OCI-LY7 (cell line): ENCODE measurements around the gene GAK. TPM values are rescaled to one million over a fixed set of nuclear protein-coding genes. Genes with fewer than 3 reads are reported as not detected.

ENCODE experiments used
- BruUV-seq: library from RNA; stranded (reverse); fragments of 400-500 nt; replicated peaks from 2 replicates; lab custom pipeline; 2021; lab: Mats Ljungman, UMichigan
- CTCF ChIA-PET: fragments of 300-600 bp; sonication (Branson Sonifier 250); formaldehyde crosslinking; loops from one replicate; lab custom pipeline; 2022; ENCODE audit warnings: antibody characterized with exemption; ENCODE audit not compliant: unreplicated experiment; lab: Charles Lee
- POLR2A ChIA-PET: fragments of 300-600 bp; sonication (Branson Sonifier 250); formaldehyde crosslinking; loops from one replicate; lab custom pipeline; 2022; ENCODE audit warnings: antibody characterized with exemption; lab: Charles Lee
- DNase-seq: peaks from one replicate; pipeline ENCODE4 v3.0.0-alpha.2; 2015; ENCODE audit warnings: low spot score
- H2AFZ ChIP-seq: fragments of 200-600 bp; sonication (generic), shearing (Covaris generic); 2 replicates; pipeline ENCODE4 v1.6.1; 2014; ENCODE audit warnings: mild to moderate bottlenecking, antibody characterized with exemption, low read length, moderate library complexity
- H3K27ac ChIP-seq: fragments of 200-600 bp; sonication (generic); 2 replicates; pipeline ENCODE4 v1.5.1; 2014; ENCODE audit warnings: mixed run types, low read depth, mild to moderate bottlenecking, moderate library complexity, low read length, inconsistent platforms; ENCODE audit not compliant: poor library complexity, severe bottlenecking
- H3K36me3 ChIP-seq: fragments of 200-600 bp; sonication (generic); 2 replicates; pipeline ENCODE4 v1.6.1; 2014; ENCODE audit warnings: mild to moderate bottlenecking, antibody characterized with exemption, low read length, moderate library complexity, mixed read lengths; ENCODE audit not compliant: insufficient read depth
- H3K4me1 ChIP-seq: fragments of 200-600 bp; sonication (generic); 2 replicates; pipeline ENCODE4 v1.5.1; 2014; ENCODE audit warnings: mild to moderate bottlenecking, low read length; ENCODE audit not compliant: insufficient read depth, poor library complexity, severe bottlenecking
- H3K4me2 ChIP-seq: fragments of 200-600 bp; sonication (generic); 2 replicates; pipeline ENCODE4 v1.6.1; 2014; ENCODE audit warnings: mild to moderate bottlenecking, low read length
- H3K4me3 ChIP-seq: fragments of 200-600 bp; sonication (generic); 2 replicates; pipeline ENCODE4 v1.5.1; 2014; ENCODE audit warnings: mild to moderate bottlenecking, low read depth, low read length; ENCODE audit not compliant: poor library complexity, severe bottlenecking
- H3K79me2 ChIP-seq: fragments of 200-600 bp; sonication (generic); 2 replicates; pipeline ENCODE4 v1.6.1; 2016; ENCODE audit warnings: low read depth, mild to moderate bottlenecking, low read length, moderate library complexity, mixed read lengths; ENCODE audit not compliant: insufficient read depth
- H3K9me2 ChIP-seq: fragments of 200-600 bp; sonication (generic); 2 replicates; pipeline ENCODE4 v1.6.1; 2016; ENCODE audit warnings: mild to moderate bottlenecking, low read length, mixed read lengths; ENCODE audit not compliant: insufficient read depth
- H3K9me3 ChIP-seq: fragments of 200-600 bp; sonication (generic); 2 replicates; pipeline ENCODE4 v1.6.1; 2014; ENCODE audit warnings: mild to moderate bottlenecking, mixed run types, low read length, mixed read lengths
- H4K20me1 ChIP-seq: fragments of 200-600 bp; sonication (generic); 2 replicates; pipeline ENCODE4 v1.6.1; 2014; ENCODE audit warnings: mild to moderate bottlenecking, antibody characterized with exemption, low read length, moderate library complexity, mixed read lengths; ENCODE audit not compliant: insufficient read depth
- CTCF ChIP-seq: fragments of 200-600 bp; sonication (generic); conservative IDR thresholded peaks from 2 replicates; pipeline ENCODE4 v1.5.1; 2014; ENCODE audit warnings: mild to moderate bottlenecking, antibody characterized with exemption, low read length, moderate library complexity, mixed read lengths
- EZH2phosphoT487 ChIP-seq: fragments of 200-600 bp; sonication (generic); IDR thresholded peaks from 2 replicates; pipeline ENCODE4 v1.6.1; 2018; ENCODE audit warnings: low read depth, borderline replicate concordance, mild to moderate bottlenecking, mixed run types, antibody characterized with exemption, low read length, moderate library complexity, mixed read lengths
- intact Hi-C: fragments of 100-400 bp; cut with micrococcal nuclease; formaldehyde crosslinking; loops from one replicate; pipeline ENCODE4 v1.10.0; 2022; ENCODE audit not compliant: unreplicated experiment
- total RNA-seq, 2 experiments: library from RNA; depleted of rRNA in 1 of 2; stranded (reverse); fragments of >200 nt in 1 of 2; shearing (Covaris generic) in 1 of 2; gene quantifications; 2 replicates each; pipeline ENCODE4 v1.2.3, GENCODE V29; 2014 to 2022

The GAK gene
- total RNA-seq, 2 experiments from 2014 or later, result 86.1 to 107 TPM

DNA sequence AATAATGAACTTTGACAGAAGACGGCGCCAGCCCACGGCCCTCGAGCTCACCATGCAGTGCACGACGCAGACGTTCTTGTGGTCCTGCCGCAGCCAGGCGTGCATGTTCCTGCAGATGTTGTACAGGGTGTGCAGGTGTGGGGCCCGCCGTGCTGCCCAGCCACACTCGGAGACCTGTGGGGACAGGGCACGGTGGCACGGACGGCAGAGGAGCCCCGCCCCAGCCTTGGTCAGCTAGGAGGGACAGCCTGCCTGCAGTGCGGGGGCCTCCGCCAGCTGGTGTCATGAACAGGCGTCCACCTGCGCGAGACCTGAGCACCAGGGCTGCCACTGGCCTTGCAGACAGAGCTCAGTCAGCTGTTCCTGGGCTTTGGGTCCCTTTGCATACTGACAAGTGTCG is 49.5 kb downstream of the GAK start:
- H4K20me1 ChIP-seq, result no peaks in the 10 kb centered on the region
- H3K27ac ChIP-seq, result no peak overlapping the region
- H3K36me3 ChIP-seq, result peaks cover 55% of the 10 kb centered on the region
- CTCF ChIA-PET, result no interaction called here
- no peaks in the 10 kb centered on the region for H3K9me3 ChIP-seq
- H3K4me1 ChIP-seq, result no peaks in the 10 kb centered on the region
- H3K79me2 ChIP-seq, result no peaks in the 10 kb centered on the region
- no peak overlapping the region for H2AFZ ChIP-seq
- H3K4me2 ChIP-seq, result no peak overlapping the region
- TF ChIP-seq CTCF (no peak), EZH2phosphoT487 (no peak)
- POLR2A ChIA-PET, result interaction anchor here (0.6 kb wide), 1 partner anchor 8 kb away, joined by 3 read pairs; no protein-coding TSS in a partner anchor
- intact Hi-C loops, result no loop called here
- no peak for DNase-seq
- H3K9me2 ChIP-seq, result no peaks in the 10 kb centered on the region
- H3K4me3 ChIP-seq, result no peak overlapping the region
- BruUV-seq, result no TSS peak

DNA sequence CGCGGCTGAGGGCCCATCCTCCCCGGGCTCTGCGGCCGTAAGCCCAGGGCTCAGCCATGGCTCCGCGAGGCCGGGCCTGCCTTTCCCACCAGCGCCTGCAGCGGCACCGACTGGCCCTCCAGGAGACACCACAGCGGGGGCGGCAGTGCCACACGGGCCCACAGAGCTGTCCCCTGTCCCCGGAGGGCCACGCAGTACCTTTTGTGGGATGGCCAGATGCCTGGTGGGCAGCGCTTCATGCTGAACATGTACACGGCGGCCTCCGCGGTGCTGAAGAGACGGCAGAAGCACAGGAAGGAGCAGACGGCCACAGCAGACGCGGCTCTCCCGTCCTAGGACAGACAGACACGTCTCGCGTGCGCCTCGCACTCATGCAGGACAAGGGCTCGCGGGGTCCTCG is 50.4 kb downstream of the GAK start:
- intact Hi-C loops, result no loop called here
- Histone ChIP-seq H3K9me3 (no peaks in the 10 kb centered on the region), H3K4me1 (no peaks in the 10 kb centered on the region), H3K4me3 (no peak overlapping the region), H3K4me2 (no peak overlapping the region), H3K9me2 (no peaks in the 10 kb centered on the region), H3K27ac (no peak overlapping the region), H4K20me1 (no peaks in the 10 kb centered on the region), H3K79me2 (no peaks in the 10 kb centered on the region), H2AFZ (no peak overlapping the region), H3K36me3 (peaks cover 56% of the 10 kb centered on the region; the same call in 1 of the 2 replicates)
- POLR2A ChIA-PET, result interaction anchor here (0.6 kb wide), 1 partner anchor 9 kb away, joined by 3 read pairs; no protein-coding TSS in a partner anchor
- DNase-seq, result no peak
- BruUV-seq, result no TSS peak
- CTCF ChIA-PET, result no interaction called here
- TF ChIP-seq EZH2phosphoT487 (no peak), CTCF (no peak)

- intact Hi-C loops, result no loop called here
- CTCF ChIA-PET, result interaction anchor here (0.6 kb wide), 1 partner anchor 372 kb away, joined by 3 read pairs; no protein-coding TSS in a partner anchor
Observed at GRCh38 chr4:880684-881405, 51.3 kb downstream of the GAK start.

More at GRCh38 chr4:880684-881405, 51.3 kb downstream of the GAK start:
- POLR2A ChIA-PET, result no interaction called here
- Histone ChIP-seq H3K4me1 (no peaks in the 10 kb centered on the region), H3K79me2 (no peaks in the 10 kb centered on the region), H3K36me3 (peaks cover 54% of the 10 kb centered on the region; the same call in 1 of the 2 replicates), H3K4me3 (no peak overlapping the region), H3K4me2 (no peak overlapping the region), H2AFZ (no peak overlapping the region), H3K9me2 (no peaks in the 10 kb centered on the region), H4K20me1 (no peaks in the 10 kb centered on the region), H3K27ac (no peak overlapping the region), H3K9me3 (no peaks in the 10 kb centered on the region)
- no TSS peak for BruUV-seq
- TF ChIP-seq EZH2phosphoT487, result no peak
- TF ChIP-seq CTCF, result 0 out of 2 replicates have a peak, but pooled peaks have one; percentile 21
- no peak for DNase-seq
